ENCODE measurements around the gene HOXA9.

GRCh38 chr7:27158436-27159265, 6.7 kb downstream of the HOXA9 start:
- TF ChIP-seq EP300 (IDR thresholded peaks at IDR 0.05; ENCODE audit: borderline replicate concordance in 1 of 2, control insufficient read depth in 1 of 2, low read depth in 2 of 2, low read length in 2 of 2) (no peak), JUNB (IDR thresholded peaks at IDR 0.05) (no peak), SP1 (IDR thresholded peaks at IDR 0.05; ENCODE audit: low read depth, low read length) (no peak), CHD2 (IDR thresholded peaks at IDR 0.05; ENCODE audit: borderline replicate concordance, low read depth, low read length) (no peak), BCL3 (IDR thresholded peaks at IDR 0.05; ENCODE audit: borderline replicate concordance, insufficient read depth, low read depth, low read length, poor library complexity, severe bottlenecking) (no peak), CTCF (IDR thresholded peaks at IDR 0.05 in 2 of 3, conservative IDR thresholded peaks at IDR 0.05 in 1 of 3; ENCODE audit: control insufficient read depth in 2 of 3, extremely low read depth in 1 of 3, insufficient read depth in 1 of 3, low read depth in 3 of 3, low read length in 3 of 3) (no peak), STAT3 (IDR thresholded peaks at IDR 0.05; ENCODE audit: low read depth, low read length) (no peak)

All from GM12878 (cell line).